Endothelial cell of umbilical vein (primary cell): ENCODE results near the gene RPL18.

ENCODE experiments used
- CTCF ChIP-seq, 2 donors: IDR thresholded peaks; 1 replicate in 1 of 2; 2 replicates in 1 of 2; pipeline ENCODE4 v1.5.1; 2011; ENCODE audit warnings: low read length in 2 of 2, mild to moderate bottlenecking in 2 of 2, moderate library complexity in 2 of 2, control low read depth in 1 of 2, inconsistent platforms in 1 of 2, low read depth in 1 of 2; ENCODE audit not compliant: insufficient read depth in 1 of 2; ENCODE audit errors: extremely low read depth in 1 of 2
- EZH2 ChIP-seq: IDR thresholded peaks from 2 replicates; pipeline ENCODE4 v1.6.1; 2012; ENCODE audit warnings: borderline replicate concordance, low read depth, mild to moderate bottlenecking, moderate library complexity, low read length, inconsistent platforms; ENCODE audit not compliant: severe bottlenecking
- GATA2 ChIP-seq: IDR thresholded peaks from 2 replicates; pipeline ENCODE4 v1.7.0; 2011; ENCODE audit warnings: low read depth, mild to moderate bottlenecking, moderate library complexity, mixed read lengths, low read length; ENCODE audit not compliant: insufficient read length, insufficient read depth
- JUN ChIP-seq: IDR thresholded peaks from 2 replicates; pipeline ENCODE4 v1.6.1; 2011; ENCODE audit warnings: borderline replicate concordance, low read depth; ENCODE audit not compliant: insufficient read length, insufficient read depth
- MAX ChIP-seq: IDR thresholded peaks from 2 replicates; pipeline ENCODE4 v1.6.1; 2011; ENCODE audit not compliant: insufficient read depth, insufficient read length
- POLR2A ChIP-seq: IDR thresholded peaks from 2 replicates; pipeline ENCODE4 v1.6.1; 2012; ENCODE audit warnings: low read depth, mild to moderate bottlenecking, control low read depth, low read length
- POLR2AphosphoS5 ChIP-seq: IDR thresholded peaks from 2 replicates; pipeline ENCODE4 v1.6.1; 2012; ENCODE audit warnings: low read depth, mild to moderate bottlenecking, control low read depth, low read length, moderate library complexity; ENCODE audit not compliant: insufficient read depth

GRCh38 chr19:48624791-48625723, 6.1 kb upstream of the RPL18 start:
- TF ChIP-seq POLR2A (no peak), EZH2 (no peak), CTCF (IDR thresholded peaks at IDR 0.05; ENCODE audit: extremely low read depth in 1 of 2, insufficient read depth in 1 of 2, low read depth in 1 of 2, low read length in 2 of 2) (no peak), POLR2AphosphoS5 (no peak), JUN (no peak), MAX (no peak), GATA2 (no peak)
